Naive thymus-derived CD8-positive, alpha-beta T cell (primary cell): ENCODE measurements around the gene SLC6A3. TPM values are rescaled to one million over a fixed set of nuclear protein-coding genes. Genes with fewer than 3 reads are reported as not detected.

ENCODE experiments used
- ATAC-seq, 2 donors: fragments of 150-1000 bp; cut with Tn5 transposase in 1 of 2; sonication (Bioruptor Pico), chemical (Tn5 transposase) in 1 of 2; 1 replicate in 1 of 2; 2 replicates in 1 of 2; pipeline ENCODE4 v1.10.0; 2021; ENCODE audit warnings: mild to moderate bottlenecking in 2 of 2, moderate library complexity in 2 of 2
- POLR2A ChIA-PET: fragments of 350-600 bp; sonication (Branson Sonifier 250); formaldehyde crosslinking; loops from one replicate; lab custom pipeline; 2021; ENCODE audit warnings: antibody characterized with exemption; lab: Charles Lee
- DNase-seq, 10 donors: peaks; one replicate each; pipeline versions ENCODE4 v3.0.0 to v3.0.0-alpha.2; 2020 to 2022
- H3K27ac Mint-ChIP-seq, 10 donors: one replicate each; pipeline ENCODE4 v1.8.0; 2020 to 2022; ENCODE audit warnings: mild to moderate bottlenecking in 10 of 10, mixed read lengths in 10 of 10, moderate library complexity in 4 of 10, inconsistent platforms in 1 of 10
- H3K27me3 Mint-ChIP-seq, 5 donors: one replicate each; pipeline ENCODE4 v1.8.0; 2021 to 2022; ENCODE audit warnings: mixed read lengths in 5 of 5
- H3K36me3 Mint-ChIP-seq, 3 donors: one replicate each; pipeline ENCODE4 v1.8.0; 2020 to 2022; ENCODE audit warnings: mixed read lengths in 3 of 3, mild to moderate bottlenecking in 2 of 3, inconsistent platforms in 1 of 3
- H3K4me1 Mint-ChIP-seq, 4 donors: one replicate each; pipeline ENCODE4 v1.8.0; 2021 to 2022; ENCODE audit warnings: mixed read lengths in 4 of 4
- H3K4me3 Mint-ChIP-seq, 10 donors: one replicate each; pipeline ENCODE4 v1.8.0; 2020 to 2022; ENCODE audit warnings: mild to moderate bottlenecking in 10 of 10, mixed read lengths in 10 of 10, moderate library complexity in 6 of 10, inconsistent platforms in 1 of 10
- H3K9me3 Mint-ChIP-seq, 9 donors: one replicate each; pipeline ENCODE4 v1.8.0; 2020 to 2022; ENCODE audit warnings: mixed read lengths in 9 of 9, mild to moderate bottlenecking in 3 of 9, inconsistent platforms in 1 of 9, moderate library complexity in 1 of 9
- polyA plus RNA-seq, 3 donors: library from polyadenylated mRNA; unstranded; fragments of 300-500 nt; fragmentation: Illumina TruSeq; gene quantifications; one replicate each; pipeline ENCODE4 v1.2.3, GENCODE V29; 2021
- total RNA-seq, 8 experiments: library from RNA in 2 of 8; stranded (reverse) in 2 of 8; gene quantifications; one replicate each; pipeline ENCODE4 v1.2.3 and lab custom pipeline; 2021 to 2026

SLC6A3 gene
- total and polyA plus RNA-seq, 5 experiments from 2014 or later = 0.08 to 0.27 (median 0.09) TPM; not detected in 2

DNA sequence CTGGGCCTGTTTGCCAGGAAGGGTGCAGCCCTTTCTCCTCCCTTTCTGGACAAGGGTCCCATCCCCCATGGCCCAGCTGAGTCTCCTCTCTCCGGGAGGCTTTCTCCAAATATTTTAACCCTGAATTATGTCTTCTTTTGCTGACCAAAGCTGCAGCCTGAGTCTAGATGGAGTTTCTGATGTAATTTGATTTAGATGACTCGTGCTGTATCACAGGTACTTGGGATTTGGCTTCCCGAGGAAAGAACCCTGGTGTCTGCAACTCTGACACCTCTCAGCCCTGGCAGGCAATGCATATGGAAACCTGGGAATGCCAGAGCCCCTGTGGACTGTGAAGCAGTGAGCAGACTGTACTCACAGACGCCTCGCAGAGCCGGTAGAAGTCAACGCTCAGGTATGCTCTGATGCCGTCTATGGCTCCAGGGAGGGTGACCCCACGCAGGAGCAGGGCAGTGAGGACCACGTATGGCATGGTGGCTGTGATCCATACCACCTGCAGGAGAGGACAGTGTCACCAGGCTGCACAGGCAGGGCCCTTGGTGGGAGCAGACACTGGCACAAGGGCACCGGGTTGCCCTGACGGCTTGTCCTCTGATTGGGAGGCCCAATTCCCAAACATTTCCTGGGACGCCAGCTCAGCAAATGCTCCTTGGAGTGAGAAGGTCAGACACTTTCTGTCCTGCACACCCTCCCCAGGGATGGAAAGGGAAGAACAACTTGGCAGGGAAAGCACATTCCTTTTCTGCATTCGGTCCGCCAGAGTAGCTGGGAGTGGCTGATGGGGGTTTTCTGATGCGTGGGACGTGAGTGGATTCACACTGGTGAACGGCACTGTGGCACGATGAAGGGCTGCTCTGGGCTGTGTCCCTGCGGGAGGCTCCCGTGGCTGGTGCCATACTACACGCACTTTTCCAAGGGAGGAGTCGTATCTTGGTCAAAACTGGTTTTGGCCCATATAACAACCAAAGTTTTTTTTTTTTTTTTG, 24.7 kb downstream of the SLC6A3 start:
- DNase-seq (peak in 1 of 10 donors; percentile 41), ATAC-seq (no peak)
- peaks cover 0 to 9% (median under 1%) of the 10 kb centered on the region in 4 donors for H3K4me1 Mint-ChIP-seq
- H3K9me3 Mint-ChIP-seq = peaks cover 0 to 4% (median 0%) of the 10 kb centered on the region in 9 donors
- peaks cover 0 to 5% (median 0%) of the 10 kb centered on the region in 3 donors for H3K36me3 Mint-ChIP-seq
- no peak overlapping the region for H3K4me3 Mint-ChIP-seq
- H3K27ac Mint-ChIP-seq = peak overlapping the region in 2 of 10 donors; percentile 9 to 59
- H3K27me3 Mint-ChIP-seq = peaks cover 0 to 15% (median 0%) of the 10 kb centered on the region in 5 donors
- POLR2A ChIA-PET = no interaction called here

DNA sequence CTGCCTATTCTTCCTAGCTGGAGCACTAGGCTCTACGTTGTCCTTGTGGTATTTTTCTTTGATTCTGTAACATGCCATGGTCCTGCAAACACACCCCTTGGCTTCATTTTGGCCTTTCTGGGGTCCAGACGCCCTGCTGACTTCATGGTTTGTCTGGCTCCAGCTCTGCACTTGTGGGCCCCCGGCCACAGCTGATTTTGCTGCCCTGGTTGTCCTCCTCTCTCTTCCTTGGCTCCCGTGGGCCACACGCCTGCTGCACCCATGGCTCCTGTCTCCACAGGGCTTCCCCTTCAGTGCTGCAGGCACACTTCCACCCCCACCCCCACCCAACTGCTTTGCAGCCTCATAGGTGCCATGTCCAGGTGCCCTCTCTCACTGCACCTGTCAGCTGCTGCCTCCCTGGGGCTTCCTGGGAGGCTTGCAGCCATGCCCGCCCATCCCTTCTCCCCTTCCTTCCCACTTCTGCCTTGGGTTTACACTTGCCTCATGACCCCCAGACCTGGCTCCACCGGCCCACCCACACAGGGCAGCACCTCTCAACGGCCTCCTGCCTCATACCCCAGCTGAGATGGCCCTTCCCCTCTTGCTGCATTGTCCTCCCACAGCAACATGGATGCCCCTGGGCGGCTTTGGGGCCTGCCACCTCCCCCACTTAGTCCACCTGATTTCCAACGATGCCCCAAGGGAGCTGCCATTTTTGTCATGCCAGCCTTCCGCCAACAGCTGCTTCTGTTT, 25.6 kb downstream of the SLC6A3 start:
- H3K36me3 Mint-ChIP-seq = no peaks in the 10 kb centered on the region
- peak in 1 of 10 donors; percentile 54 for DNase-seq
- H3K4me3 Mint-ChIP-seq = no peak overlapping the region
- peaks cover 0 to 9% (median under 1%) of the 10 kb centered on the region in 4 donors for H3K4me1 Mint-ChIP-seq
- ATAC-seq = no peak
- peaks cover 0 to 15% (median 0%) of the 10 kb centered on the region in 5 donors for H3K27me3 Mint-ChIP-seq
- H3K27ac Mint-ChIP-seq = no peak overlapping the region
- peaks cover 0 to 4% (median 0%) of the 10 kb centered on the region in 9 donors for H3K9me3 Mint-ChIP-seq
- POLR2A ChIA-PET = no interaction called here

DNA sequence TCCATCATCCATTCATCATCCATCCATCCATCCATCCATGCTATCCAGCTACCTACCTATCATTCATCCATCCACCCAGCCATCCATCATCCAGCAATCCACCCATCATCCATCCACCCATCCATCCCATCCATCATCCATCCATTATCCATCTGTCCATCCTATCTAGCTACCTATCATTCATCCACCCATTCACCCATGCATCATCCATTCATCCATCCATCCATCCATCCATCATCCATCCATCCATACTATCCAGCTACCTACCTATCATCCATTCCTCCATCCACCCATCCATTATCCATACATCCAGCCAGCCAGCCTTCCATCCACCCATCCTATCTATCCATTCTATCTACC, 26.3 kb downstream of the SLC6A3 start:
- no peak for DNase-seq
- POLR2A ChIA-PET = no interaction called here
- H3K27ac Mint-ChIP-seq = no peak overlapping the region
- no peaks in the 10 kb centered on the region for H3K36me3 Mint-ChIP-seq
- no peak overlapping the region for H3K4me3 Mint-ChIP-seq
- H3K9me3 Mint-ChIP-seq = peaks cover 0 to 4% (median 0%) of the 10 kb centered on the region in 9 donors
- ATAC-seq = no peak
- peaks cover 0 to 9% (median under 1%) of the 10 kb centered on the region in 4 donors for H3K4me1 Mint-ChIP-seq
- H3K27me3 Mint-ChIP-seq = peaks cover 0 to 10% (median 0%) of the 10 kb centered on the region in 5 donors

DNA sequence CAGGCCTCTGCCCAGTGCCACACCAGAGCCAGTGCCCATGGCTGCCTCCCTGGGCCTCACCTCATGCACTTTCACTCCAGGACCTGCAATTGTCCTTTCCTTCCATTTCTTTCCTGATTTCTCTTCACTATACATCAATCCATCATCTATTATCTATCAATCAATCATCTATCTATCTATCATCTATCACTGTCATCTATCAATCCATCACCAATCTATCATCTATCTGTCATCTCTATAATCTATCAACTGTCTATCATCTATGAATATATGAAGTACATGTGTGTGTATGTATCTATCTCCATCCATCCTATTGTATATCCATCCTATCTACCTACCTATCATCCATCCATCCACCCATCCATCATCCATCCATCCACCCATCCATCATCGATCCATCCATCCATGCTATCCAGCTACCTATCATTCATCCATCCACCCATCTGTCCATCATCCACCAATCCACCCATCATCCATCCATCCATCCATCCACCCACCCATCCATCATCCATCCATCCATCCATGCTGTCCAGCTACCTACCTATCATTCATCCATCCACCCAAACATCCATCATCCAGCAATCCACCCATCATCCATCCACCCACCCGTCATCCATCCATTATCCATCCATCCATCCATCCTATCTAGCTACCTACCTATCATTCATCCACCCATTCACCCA, 26.9 kb downstream of the SLC6A3 start:
- H3K36me3 Mint-ChIP-seq = no peaks in the 10 kb centered on the region

DNA sequence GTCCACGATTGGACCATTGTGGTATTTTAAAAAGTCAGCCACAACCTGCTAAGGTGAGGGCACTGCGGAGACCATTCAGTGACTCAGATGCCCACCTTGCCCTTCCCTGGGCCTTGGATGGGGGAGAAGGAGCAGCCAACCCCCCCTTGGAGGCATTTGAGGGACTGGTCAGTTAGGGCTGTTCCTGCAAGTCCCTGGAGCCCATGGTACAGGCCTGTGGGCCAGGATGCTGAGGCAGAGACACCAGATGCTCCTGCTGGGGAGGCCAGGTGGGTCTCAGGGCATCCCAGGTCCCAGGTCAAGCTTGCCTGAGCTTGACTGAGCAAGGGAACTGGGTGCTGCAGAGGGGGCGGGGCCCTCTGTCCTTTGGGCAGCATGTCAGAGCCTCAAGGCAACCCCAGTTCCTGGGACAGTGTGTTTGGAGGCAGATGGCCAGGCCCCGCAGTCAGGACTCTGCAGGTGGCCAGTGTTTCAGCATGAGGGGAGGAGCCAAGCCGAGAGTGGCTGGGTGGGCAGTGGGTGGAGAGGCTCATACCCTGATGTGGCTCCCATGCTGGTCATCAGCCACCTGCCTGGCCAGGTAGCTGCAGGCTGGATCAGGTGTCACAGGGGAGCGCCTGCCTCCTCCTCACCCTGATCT, 27.5 kb downstream of the SLC6A3 start:
- Mint-ChIP-seq H3K9me3 (peaks cover 0 to 4% (median 0%) of the 10 kb centered on the region in 9 donors), H3K27me3 (peaks cover 0 to 10% (median 1%) of the 10 kb centered on the region in 5 donors), H3K27ac (no peak overlapping the region), H3K36me3 (no peaks in the 10 kb centered on the region), H3K4me1 (peaks cover 0 to 9% (median under 1%) of the 10 kb centered on the region in 4 donors), H3K4me3 (no peak overlapping the region)
- POLR2A ChIA-PET = no interaction called here
- ATAC-seq = no peak
- DNase-seq = peak in 1 of 10 donors; percentile 50

More for the DNA sequence above, 26.9 kb downstream of the SLC6A3 start:
- H3K4me3 Mint-ChIP-seq = no peak overlapping the region
- POLR2A ChIA-PET = no interaction called here
- ATAC-seq = no peak
- H3K27ac Mint-ChIP-seq = no peak overlapping the region
- peaks cover 0 to 10% (median 0%) of the 10 kb centered on the region in 5 donors for H3K27me3 Mint-ChIP-seq
- peaks cover 0 to 9% (median under 1%) of the 10 kb centered on the region in 4 donors for H3K4me1 Mint-ChIP-seq
- H3K9me3 Mint-ChIP-seq = peaks cover 0 to 4% (median 0%) of the 10 kb centered on the region in 9 donors
- DNase-seq = peak in 1 of 10 donors; percentile 26

DNA sequence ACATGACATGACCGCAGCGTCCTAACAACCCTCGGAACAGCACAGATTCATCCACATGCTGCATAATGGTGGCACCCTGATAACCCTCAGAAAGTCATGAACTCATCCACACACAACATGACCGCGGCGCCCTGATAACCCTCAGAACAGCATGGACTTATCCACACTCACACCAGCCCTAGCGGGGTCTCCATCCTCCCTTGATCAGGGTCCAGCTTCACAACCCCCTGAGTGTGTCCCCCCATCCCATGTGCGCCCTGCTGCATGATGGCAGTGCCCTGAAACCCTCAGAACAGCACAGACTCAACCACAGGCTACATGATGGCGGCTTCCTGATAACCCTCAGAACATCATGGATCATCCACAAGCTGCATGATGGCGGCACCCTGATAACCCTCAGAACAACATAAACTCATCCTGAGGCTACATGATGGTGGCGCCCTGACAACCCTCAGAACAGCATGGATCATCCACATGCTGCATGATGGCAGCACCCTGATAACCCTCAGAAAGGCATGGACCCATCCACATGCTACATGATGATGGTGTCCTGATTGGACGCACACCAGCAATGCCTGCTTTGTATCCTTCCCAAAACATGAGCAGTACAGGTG, 28.3 kb downstream of the SLC6A3 start:
- H3K4me3 Mint-ChIP-seq = no peak overlapping the region
- H3K27ac Mint-ChIP-seq = peak overlapping the region in 1 of 10 donors; percentile 37
- H3K9me3 Mint-ChIP-seq = peaks cover 0 to 4% (median 0%) of the 10 kb centered on the region in 9 donors
- peaks cover 1 to 13% (median 6%) of the 10 kb centered on the region in 5 donors for H3K27me3 Mint-ChIP-seq
- H3K4me1 Mint-ChIP-seq = peaks cover 0 to 9% (median under 1%) of the 10 kb centered on the region in 4 donors
- DNase-seq (peak in 1 of 10 donors; percentile 51), ATAC-seq (no peak)
- POLR2A ChIA-PET = no interaction called here
- H3K36me3 Mint-ChIP-seq = no peaks in the 10 kb centered on the region

DNA sequence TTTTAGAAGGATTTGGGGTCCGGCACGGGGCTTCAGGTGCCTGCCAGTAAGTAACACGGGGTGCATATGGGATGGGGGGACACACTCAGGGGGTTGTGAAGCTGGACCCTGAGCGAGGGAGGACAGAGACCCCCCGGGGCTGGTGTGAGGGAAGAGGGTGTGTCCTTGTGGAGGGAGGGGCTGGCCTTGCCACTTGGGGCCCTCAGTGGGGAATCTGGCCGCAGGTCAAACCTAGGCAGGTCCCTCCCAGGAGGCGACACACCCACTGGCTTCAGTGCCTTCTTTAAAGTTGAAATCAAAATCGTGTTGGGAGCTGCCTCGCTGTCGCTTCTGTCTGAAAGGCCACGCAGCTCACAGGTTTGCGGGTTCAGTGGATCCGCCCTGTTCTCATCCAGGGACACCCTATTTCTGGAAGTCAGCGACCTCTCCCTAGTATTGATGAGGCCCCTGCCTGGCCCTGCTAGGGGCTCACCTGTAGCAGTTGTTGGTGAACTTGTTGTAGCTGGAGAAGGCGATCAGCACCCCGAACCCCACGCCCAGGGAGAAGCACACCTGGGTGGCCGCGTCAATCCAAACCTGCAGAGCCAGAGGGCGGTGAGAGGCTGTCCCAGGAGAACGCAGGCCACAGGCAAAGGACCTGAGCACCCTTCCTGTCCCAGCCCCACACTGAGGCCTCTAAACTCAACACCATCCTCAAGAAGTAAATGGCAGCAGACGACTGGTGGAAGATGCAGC, 29.4 kb downstream of the SLC6A3 start:
- POLR2A ChIA-PET = no interaction called here
- Mint-ChIP-seq H3K4me3 (no peak overlapping the region), H3K36me3 (no peaks in the 10 kb centered on the region), H3K27ac (no peak overlapping the region), H3K27me3 (peaks cover 4 to 20% (median 14%) of the 10 kb centered on the region in 5 donors), H3K4me1 (peaks cover 0 to 9% (median under 1%) of the 10 kb centered on the region in 4 donors), H3K9me3 (peaks cover 0 to 4% (median 0%) of the 10 kb centered on the region in 9 donors)
- ATAC-seq = no peak
- DNase-seq = peak in 1 of 10 donors; percentile 45

DNA sequence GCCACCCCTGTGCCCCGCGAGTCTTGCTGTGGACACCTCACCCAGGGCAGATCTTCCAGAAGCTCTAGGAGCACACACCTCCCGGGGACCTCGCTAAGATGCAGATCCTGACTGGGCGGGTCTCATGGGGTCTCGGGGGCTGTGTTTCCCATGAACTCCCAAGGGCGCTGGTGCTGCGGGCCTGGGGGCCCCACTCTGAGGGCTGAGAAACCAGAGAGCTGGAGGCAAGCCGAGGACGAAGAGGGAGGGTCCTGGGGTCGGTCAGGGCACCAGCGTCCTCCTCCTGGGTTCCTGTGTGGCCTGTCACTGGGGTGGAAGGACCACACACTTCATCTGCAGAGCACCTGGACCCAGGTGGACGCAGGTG, 30.2 kb downstream of the SLC6A3 start:
- DNase-seq = peak in 1 of 10 donors; percentile 51
- Mint-ChIP-seq H3K4me3 (no peak overlapping the region), H3K4me1 (peaks cover 0 to 11% (median under 1%) of the 10 kb centered on the region in 4 donors), H3K27ac (no peak overlapping the region), H3K9me3 (peaks cover 0 to 4% (median 0%) of the 10 kb centered on the region in 9 donors), H3K27me3 (peaks cover 6 to 26% (median 19%) of the 10 kb centered on the region in 5 donors), H3K36me3 (no peaks in the 10 kb centered on the region)
- POLR2A ChIA-PET = no interaction called here
- ATAC-seq = no peak

DNA sequence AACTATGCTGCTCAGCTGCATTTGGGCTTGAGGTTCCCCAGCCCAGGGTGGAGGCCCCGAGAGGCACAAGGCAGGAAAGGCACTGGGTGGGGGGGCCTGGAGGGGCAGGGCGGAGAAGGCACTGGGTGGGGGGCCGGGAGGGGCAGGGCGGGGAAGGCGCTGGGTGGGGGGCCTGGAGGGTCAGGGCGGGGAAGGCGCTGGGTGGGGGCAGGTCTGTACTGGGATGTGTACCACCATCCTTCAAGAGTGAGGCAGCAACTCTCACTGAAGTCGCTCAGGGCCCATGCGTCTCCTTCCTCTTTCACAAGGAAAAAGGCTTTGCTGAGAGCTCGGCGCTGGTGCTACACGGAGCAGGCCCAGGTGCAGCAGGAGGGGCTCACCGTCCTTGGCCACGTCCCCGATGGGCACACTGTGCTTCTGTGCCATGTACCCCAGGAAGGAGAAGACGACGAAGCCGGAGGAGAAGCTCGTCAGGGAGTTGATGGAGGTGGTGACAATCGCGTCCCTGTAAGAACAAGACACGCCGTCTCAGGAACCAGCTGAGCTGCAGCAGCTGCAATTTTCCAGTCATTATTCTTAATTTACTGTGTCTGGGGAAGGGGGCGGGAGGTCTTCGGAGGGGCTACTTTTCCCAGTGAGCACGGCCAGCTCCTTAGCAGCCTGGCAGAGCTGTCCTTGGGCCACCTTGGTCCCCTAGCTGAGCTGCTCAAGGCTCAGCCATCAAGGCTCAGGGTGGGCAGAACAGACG, 30.8 kb downstream of the SLC6A3 start:
- peak overlapping the region in 1 of 10 donors; percentile 87 for H3K27ac Mint-ChIP-seq
- DNase-seq (peak in 2 of 10 donors; percentile 51 to 55), ATAC-seq (no peak)
- peaks cover 6 to 32% (median 22%) of the 10 kb centered on the region in 5 donors for H3K27me3 Mint-ChIP-seq
- H3K36me3 Mint-ChIP-seq = no peaks in the 10 kb centered on the region
- POLR2A ChIA-PET = no interaction called here
- H3K9me3 Mint-ChIP-seq = peaks cover 0 to 4% (median 0%) of the 10 kb centered on the region in 9 donors
- H3K4me1 Mint-ChIP-seq = peaks cover 0 to 11% (median 1%) of the 10 kb centered on the region in 4 donors
- H3K4me3 Mint-ChIP-seq = no peak overlapping the region

DNA sequence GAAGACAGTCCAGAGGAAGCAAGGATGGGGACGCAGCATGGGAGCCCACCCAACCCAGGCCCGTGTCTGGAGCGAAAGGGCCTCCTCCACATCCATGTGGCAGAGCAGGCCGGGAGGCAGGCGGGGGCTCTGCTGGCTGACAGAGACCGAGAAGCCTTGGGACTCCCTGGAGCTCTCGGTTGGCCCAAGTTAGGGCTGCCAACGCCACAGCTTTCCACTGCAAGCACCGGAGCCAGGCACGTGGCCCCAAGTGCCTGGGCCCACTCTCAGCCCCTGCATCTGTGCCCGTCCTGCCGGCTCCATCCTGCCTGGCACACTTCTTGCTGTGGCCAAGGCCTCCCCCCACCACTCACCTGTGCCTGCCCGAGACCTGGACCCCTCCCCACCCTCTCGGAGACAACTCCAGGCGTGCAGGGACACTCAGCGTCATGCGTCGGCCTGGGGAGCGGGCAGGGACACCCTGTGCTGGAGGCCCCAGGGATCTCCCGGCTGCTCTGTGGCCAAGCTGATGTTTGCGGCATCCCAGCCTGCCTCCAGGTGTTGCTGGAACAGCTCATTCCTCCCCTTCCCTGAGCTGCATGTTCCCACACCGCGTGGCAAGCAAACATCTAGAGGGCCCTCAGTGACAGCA, 31.5 kb downstream of the SLC6A3 start:
- peaks cover 6 to 38% (median 22%) of the 10 kb centered on the region in 5 donors for H3K27me3 Mint-ChIP-seq
- H3K9me3 Mint-ChIP-seq = peaks cover 0 to 4% (median 0%) of the 10 kb centered on the region in 9 donors
- ATAC-seq = no peak
- H3K27ac Mint-ChIP-seq = no peak overlapping the region
- no peaks in the 10 kb centered on the region for H3K36me3 Mint-ChIP-seq
- peaks cover 0 to 11% (median 5%) of the 10 kb centered on the region in 4 donors for H3K4me1 Mint-ChIP-seq
- peak in 1 of 10 donors; percentile 38 for DNase-seq
- no peak overlapping the region for H3K4me3 Mint-ChIP-seq
- POLR2A ChIA-PET = no interaction called here
